ENCODE data around the gene FAM149A.

DNA sequence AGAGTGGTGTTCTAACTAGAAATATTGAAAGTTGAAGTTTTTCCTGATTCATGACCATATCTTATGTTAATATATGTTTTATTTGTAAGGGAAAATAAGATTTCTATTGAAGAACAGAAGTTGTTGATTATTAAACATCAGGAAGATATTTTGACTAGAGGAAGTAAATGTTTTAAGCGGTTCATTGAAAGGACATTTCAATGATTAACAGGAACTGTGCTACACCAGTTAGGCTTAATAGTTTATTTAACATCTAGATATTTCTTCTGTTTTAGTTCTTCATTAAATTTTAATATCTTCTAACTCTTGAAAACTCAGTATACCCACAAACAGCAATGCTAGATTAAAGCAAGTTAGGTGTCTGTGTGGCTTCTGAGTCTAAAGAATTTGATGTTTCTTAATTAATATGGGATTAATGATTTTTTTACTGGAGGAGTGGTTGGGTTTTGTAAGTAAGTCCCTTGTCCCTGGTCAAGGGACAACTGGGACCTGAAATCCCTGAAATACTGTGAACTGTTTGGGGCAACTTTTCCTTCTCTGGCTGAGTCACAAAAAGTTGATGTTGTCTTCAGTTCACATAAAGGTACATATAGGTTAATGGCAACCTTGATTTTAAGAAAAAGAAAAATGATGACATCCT lies 44.0 kb downstream of the FAM149A start:
- TF ChIP-seq POLR2A (IDR thresholded peaks at IDR 0.05; ENCODE audit: extremely low read depth, insufficient read length), result no peak
- TF ChIP-seq, protein P1, sequence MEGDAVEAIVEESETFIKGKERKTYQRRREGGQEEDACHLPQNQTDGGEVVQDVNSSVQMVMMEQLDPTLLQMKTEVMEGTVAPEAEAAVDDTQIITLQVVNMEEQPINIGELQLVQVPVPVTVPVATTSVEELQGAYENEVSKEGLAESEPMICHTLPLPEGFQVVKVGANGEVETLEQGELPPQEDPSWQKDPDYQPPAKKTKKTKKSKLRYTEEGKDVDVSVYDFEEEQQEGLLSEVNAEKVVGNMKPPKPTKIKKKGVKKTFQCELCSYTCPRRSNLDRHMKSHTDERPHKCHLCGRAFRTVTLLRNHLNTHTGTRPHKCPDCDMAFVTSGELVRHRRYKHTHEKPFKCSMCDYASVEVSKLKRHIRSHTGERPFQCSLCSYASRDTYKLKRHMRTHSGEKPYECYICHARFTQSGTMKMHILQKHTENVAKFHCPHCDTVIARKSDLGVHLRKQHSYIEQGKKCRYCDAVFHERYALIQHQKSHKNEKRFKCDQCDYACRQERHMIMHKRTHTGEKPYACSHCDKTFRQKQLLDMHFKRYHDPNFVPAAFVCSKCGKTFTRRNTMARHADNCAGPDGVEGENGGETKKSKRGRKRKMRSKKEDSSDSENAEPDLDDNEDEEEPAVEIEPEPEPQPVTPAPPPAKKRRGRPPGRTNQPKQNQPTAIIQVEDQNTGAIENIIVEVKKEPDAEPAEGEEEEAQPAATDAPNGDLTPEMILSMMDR (IDR thresholded peaks at IDR 0.05; ENCODE audit: low read depth, low read length), result no peak
